GM12801 (cell line): ENCODE results near the gene PSMB11.

Experiments
- TF ChIP-seq, protein P1 (sequence below): IDR thresholded peaks from one replicate; pipeline ENCODE4 v1.5.1; 2011; ENCODE audit warnings: control low read depth; ENCODE audit not compliant: insufficient read length; ENCODE audit errors: extremely low read depth

PSMB11 gene

DNA sequence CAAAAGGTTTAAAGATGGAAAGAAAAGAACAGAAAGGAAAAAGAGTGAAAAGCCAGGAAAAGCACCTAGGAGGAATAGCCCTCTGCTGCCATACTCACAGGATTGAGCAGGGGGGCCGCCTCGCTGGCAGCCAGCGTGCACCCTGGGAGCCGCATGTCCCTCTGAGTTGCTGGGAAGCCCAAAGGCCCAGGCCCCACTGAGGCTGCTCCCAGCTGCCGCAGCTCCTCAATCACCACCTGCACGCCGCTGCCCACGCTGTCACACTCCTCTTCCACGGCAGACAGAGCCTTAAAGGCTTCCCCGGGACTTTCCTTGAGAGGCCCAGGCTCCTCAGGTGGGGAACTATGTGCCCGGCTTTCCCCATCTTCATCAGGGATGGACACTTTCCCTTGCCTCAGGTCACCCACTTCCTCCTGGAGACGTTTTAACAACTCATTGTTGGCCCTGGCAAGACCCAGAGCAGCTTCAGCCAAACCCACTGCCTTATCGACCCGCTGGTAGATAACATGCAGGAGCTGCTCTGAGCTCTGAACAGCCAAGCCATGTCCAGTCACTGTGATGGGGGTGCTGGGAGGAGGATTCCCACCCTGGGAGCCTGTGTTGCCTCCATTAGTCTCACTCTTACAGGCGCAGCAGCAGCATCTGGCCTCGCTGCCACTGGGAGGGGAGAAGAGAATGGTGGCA, 43.5 kb upstream of the PSMB11 start:
- TF ChIP-seq, protein P1, sequence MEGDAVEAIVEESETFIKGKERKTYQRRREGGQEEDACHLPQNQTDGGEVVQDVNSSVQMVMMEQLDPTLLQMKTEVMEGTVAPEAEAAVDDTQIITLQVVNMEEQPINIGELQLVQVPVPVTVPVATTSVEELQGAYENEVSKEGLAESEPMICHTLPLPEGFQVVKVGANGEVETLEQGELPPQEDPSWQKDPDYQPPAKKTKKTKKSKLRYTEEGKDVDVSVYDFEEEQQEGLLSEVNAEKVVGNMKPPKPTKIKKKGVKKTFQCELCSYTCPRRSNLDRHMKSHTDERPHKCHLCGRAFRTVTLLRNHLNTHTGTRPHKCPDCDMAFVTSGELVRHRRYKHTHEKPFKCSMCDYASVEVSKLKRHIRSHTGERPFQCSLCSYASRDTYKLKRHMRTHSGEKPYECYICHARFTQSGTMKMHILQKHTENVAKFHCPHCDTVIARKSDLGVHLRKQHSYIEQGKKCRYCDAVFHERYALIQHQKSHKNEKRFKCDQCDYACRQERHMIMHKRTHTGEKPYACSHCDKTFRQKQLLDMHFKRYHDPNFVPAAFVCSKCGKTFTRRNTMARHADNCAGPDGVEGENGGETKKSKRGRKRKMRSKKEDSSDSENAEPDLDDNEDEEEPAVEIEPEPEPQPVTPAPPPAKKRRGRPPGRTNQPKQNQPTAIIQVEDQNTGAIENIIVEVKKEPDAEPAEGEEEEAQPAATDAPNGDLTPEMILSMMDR, result no peak

DNA sequence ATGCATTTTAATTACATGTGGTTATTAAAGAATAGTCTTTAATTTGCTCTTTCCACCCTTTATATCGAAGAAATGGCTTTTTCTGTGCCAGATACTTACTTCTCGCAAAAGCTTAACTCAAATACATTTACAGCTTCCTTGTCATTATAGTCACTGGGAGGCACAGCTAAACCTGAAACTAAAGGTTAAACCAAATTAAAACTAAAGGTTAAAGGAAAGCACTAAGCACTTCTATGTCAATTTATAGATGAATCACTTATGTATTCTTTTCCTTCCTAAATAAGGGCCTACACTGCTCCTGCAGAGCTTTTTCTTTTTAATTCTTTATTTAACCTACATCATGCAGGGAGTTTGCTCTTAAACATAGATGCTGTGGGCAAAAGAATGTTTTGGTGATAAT, 41.2 kb upstream of the PSMB11 start:
- TF ChIP-seq, protein P1, result no peak

DNA sequence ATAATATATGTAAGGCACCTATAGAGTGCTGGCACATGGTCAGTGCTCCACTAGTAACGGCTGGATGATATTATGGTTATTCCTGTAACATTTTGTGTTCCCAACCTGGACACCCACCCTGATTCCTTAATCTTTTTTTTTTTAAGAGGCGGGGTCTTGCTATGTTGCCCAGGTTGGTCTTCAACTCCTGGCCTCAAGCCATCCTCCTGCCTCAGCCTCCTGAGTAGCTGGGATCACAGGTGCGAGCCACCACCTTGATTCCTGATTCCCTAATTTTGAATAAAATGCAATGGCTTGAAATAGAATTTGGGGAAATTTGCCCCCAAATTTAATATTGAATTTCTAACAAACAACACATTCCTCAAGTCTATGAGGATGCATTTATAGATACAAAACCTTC, 39.4 kb upstream of the PSMB11 start:
- TF ChIP-seq, protein P1, result no peak

DNA sequence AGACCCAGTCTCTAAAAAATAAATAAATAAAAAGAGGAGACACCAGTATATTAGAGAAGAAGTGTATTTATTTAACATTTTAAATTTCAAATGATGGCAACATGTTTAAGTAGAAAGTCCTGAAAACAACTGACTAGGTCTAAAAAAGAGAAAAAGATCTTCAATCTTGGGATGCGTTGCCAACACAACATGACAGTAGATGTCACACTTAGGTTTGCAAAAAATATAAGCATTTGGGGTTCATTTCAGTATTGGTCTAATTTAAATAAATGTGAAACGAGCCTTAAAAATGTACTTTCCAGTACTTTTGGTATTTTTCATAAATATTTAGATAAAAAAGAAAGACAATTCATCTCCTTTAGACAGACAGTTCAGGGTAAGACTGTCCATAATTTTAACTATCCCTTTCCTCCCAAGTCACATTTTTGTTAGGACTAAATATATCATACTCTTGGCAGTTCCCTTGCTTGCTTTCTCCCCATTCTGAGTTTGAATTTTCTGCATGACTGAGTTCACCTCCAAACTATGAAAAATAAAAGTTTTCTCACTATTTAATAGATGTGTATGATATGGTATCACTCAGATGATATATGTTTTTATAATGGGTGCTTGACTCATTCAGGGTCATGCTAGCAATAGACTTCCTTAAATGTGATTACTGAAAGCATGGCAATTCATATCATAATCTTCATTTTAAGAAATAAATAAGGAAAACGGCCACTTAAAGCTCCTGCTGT, 36.4 kb upstream of the PSMB11 start:
- TF ChIP-seq, protein P1, result no peak

DNA sequence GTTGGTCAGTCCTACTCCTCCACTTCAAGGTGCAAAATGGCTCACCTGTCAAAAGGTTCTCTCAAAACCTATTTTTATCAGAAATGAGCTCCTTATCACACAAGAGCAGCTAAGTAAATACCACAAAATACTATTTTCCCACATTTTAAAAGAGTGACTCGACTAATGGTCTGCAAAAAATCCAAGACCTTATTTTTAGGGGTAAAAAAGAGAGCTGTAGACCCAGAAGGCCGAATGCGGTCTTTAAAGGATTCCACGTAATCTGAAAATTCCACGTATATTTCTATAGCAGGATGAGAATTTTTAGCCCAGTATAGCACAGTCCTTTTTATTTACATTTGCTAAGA, 35.9 kb upstream of the PSMB11 start:
- TF ChIP-seq, protein P1, result no peak

DNA sequence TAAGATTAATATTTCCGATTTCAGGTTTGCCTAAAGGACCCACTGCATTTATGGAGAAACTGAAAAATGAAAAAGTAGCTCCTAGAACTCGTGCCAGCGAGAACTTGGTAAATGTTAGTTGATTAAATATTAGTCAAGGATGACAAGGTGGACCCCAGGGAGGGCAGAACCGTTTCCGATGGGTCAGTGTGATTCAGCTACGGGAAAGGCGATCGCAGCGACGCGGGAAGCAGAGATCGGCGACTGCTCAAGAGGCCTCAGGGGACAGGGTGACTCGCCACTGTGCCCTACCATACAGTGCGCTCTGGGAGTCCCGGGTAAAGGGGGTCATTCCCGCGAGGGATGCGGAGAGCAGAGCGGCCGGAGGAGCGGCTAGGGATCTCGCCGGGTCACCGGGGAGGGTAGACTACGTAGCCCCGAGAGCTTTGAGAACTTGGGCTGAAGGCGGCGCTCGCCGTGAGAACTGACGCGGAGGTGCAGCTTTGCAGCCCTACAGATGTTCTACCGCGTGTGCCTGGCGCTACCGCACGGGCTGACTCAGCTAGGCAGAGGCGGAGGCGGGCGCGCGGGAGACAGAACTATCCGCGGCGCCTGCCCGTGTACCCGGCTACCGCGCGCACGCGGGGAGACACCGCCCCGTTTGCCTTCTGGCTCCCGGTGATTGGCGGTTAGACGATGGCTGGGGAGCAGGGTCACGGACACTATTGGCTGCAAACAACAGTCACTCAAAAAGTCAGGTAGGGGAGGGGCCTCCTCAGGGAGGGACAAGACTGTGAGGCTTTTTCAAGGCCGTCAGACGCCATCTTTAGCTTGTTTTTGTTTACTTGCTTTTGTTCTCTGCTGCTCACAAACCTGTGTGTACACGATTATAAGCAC, 35.2 kb upstream of the PSMB11 start:
- TF ChIP-seq, protein P1, result no peak

DNA sequence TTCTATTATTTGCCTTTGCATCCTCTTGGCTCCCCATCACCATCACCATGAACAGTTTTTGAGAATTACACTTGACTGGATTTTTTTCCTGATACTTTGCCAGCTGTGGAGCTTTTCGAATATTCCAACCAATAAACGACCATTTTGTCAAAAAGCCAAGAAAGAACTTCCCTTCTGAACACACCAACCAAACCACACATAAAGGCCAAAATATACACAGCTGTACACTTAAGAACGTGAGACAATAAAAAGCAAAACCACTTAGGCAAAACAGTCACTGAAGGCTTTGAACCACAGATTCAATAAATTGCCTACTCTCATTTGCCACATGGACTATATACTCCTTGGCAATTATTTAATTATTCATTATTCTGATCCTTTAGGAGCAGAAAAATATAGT, 33.2 kb upstream of the PSMB11 start:
- TF ChIP-seq, protein P1, result no peak
